Lower leg skin (tissue), 4 donors: ENCODE results near the gene RAB11FIP4. TPM values are rescaled to one million over a fixed set of nuclear protein-coding genes. Genes with fewer than 3 reads are reported as not detected.

Source experiments
- DNase-seq, 2 donors: peaks; one replicate each; pipeline ENCODE4 v3.0.0-alpha.2; 2019; ENCODE audit warnings: low spot score in 2 of 2
- H3K4me3 ChIP-seq: fragments of 200-600 bp; sonication (generic); 2 replicates; pipeline ENCODE4 v1.5.1; 2017; ENCODE audit warnings: mild to moderate bottlenecking, low read depth; ENCODE audit not compliant: poor library complexity, severe bottlenecking
- POLR2A ChIP-seq, 2 donors: fragments of 450-650 bp; IDR thresholded peaks; one replicate each; pipeline ENCODE4 v1.6.1; 2016 to 2017; ENCODE audit warnings: antibody characterized with exemption in 2 of 2, mild to moderate bottlenecking in 1 of 2, moderate library complexity in 1 of 2
- WGBS, 2 donors: methylation state at CpG; one replicate each; pipeline ENCODE4 v1.1.5; 2018; 5-methylcytosine and 5-hydroxymethylcytosine counted together
- intact Hi-C: fragments of 100-400 bp; cut with DNase I; formaldehyde crosslinking; loops from one replicate; pipeline ENCODE4 v1.15.0; 2023; ENCODE audit warnings: low total_unique reads
- total RNA-seq, 4 donors: library from RNA; depleted of rRNA; stranded (reverse); fragments of >200 nt; gene quantifications; one replicate each; pipeline ENCODE4 v1.1.0, GENCODE V29; 2016
- TF ChIP-seq, protein P1 (sequence below), 3 donors: fragments of 450-650 bp; IDR thresholded peaks; one replicate each; pipeline ENCODE4 v1.5.1; 2016; ENCODE audit warnings: antibody characterized with exemption in 3 of 3, mild to moderate bottlenecking in 3 of 3, moderate library complexity in 2 of 3

The RAB11FIP4 gene
- total RNA-seq, 4 donors from 2014 or later = 27.4 to 62.8 (median 34.1) TPM

DNA sequence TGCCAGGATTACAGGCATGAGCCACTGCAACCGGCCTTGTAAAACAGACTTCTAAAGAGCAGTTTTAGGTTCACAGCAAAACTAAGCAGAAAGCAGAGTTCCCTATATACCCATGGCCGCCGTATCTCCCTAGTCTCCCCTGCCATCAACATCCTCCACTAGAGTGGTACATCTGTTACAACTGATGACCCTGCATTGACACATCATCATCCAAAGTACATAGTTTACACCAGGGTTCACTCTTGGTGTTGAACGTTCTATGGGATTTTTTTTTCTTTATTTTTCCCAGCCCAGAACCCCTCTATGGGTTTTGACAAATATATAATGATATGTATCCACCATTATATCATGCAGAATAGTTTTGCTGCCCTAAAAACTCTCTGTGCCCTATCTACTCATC is 155.2 kb downstream of the RAB11FIP4 start:
- intact Hi-C loops = no loop called here
- TF ChIP-seq, protein P1, sequence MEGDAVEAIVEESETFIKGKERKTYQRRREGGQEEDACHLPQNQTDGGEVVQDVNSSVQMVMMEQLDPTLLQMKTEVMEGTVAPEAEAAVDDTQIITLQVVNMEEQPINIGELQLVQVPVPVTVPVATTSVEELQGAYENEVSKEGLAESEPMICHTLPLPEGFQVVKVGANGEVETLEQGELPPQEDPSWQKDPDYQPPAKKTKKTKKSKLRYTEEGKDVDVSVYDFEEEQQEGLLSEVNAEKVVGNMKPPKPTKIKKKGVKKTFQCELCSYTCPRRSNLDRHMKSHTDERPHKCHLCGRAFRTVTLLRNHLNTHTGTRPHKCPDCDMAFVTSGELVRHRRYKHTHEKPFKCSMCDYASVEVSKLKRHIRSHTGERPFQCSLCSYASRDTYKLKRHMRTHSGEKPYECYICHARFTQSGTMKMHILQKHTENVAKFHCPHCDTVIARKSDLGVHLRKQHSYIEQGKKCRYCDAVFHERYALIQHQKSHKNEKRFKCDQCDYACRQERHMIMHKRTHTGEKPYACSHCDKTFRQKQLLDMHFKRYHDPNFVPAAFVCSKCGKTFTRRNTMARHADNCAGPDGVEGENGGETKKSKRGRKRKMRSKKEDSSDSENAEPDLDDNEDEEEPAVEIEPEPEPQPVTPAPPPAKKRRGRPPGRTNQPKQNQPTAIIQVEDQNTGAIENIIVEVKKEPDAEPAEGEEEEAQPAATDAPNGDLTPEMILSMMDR (IDR thresholded peaks at IDR 0.05) = no peak
- TF ChIP-seq POLR2A (IDR thresholded peaks at IDR 0.05) = no peak

DNA sequence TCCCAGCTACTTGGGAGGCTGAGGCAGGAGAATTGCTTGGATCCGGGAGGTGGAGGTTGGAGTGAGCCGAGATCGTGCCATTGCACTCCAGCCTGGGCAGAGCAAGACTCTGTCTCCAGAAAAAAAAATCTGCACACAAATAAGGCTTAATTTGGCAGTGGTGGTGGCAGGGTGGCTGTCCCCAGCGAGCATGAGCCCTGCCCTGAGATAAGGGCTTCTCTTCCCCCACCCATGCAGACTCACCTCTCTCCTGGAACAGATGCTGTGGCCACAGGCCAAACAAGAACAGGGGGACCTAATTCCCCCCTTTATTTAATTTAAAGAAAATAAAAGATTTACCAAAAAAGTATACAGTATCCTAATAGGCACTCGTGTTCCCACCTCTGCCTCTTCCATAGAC is 157.2 kb downstream of the RAB11FIP4 start:
- no peak for TF ChIP-seq POLR2A (IDR thresholded peaks at IDR 0.05)
- TF ChIP-seq, protein P1 (IDR thresholded peaks at IDR 0.05) = no peak
- intact Hi-C loops = no loop called here
- H3K4me3 ChIP-seq = no peak overlapping the region
- 35 to 37% methylated on average over 5 of the region's 5 CpGs for WGBS, 2 donors
- no peak for DNase-seq

More for the DNA sequence above, 155.2 kb downstream of the RAB11FIP4 start:
- DNase-seq = no peak
- no peak overlapping the region for H3K4me3 ChIP-seq
- 76% methylated on average over 4 of the region's 4 CpGs for WGBS, 2 donors

DNA sequence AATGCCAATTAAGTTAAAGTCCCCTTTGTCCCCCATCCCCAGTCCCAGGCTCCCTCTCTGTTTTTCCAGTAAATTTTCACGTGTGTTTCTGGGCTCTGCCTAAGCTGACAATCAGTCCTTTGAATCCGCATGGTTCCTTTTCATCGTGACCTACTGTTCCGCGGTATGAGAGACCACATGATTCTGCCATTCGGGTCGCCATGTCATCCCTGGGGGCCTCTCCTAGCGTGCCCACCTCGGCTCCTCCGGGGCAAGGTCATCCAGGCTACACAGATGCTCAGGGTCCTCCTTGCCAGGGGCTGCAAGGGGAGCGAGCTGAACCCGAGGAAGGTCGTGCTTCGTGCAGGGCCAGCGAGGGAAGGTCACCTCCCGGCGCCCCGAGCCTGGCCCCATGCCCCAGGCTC is 157.6 kb downstream of the RAB11FIP4 start:
- DNase-seq = no peak
- H3K4me3 ChIP-seq = peak overlapping the region; percentile 95
- 1 to 2% methylated on average over 15 to 18 of the region's 18 CpGs for WGBS, 2 donors
- TF ChIP-seq, protein P1 (IDR thresholded peaks at IDR 0.05) = no peak
- TF ChIP-seq POLR2A (IDR thresholded peaks at IDR 0.05) = no peak
- intact Hi-C loops = no loop called here

DNA sequence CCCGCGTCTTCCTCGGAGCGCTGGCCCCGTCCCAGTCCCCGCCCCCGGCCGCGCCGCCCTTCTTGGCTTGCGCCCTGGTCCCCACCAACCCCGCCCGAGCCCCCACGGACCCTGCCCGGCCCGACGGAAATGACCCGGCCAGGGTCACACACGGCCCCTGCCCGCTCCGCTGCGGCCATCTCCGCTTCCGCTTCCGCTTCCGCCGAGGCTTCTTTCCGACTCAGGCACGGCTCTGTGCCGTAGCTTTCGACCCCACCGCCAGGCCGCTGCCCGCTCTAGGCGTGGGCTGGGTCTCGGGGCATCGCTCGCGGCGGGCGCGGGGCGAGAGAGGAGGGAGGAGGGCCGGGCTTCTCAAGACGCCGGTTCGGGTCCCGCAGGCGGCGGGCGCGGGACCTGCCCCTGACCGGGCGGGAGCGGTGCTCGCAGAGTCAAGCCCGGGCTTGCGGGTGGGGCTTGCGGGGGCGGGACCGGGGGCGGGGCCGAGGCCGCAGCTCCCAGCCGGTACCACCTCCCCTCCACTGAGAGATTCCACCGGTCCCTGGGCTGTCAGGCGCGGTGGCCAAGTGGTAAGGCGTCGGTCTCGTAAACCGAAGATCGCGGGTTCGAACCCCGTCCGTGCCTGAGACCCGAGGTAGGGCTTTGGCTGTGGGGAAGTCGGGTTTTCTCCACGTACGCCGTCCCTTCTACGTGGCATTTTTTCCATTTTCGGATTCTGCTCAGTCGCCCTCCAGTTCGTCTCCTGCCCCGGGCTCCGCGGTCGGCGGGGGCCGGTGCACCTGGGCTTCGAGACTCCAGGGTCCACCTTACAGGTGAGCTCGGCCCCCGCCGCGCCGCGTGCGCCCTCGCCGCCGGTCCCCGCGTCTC is 158.3 kb downstream of the RAB11FIP4 start:
- TF ChIP-seq, protein P1 (IDR thresholded peaks at IDR 0.05) = no peak
- TF ChIP-seq POLR2A (IDR thresholded peaks at IDR 0.05) = no peak
- intact Hi-C loops = no loop called here
- WGBS, 2 donors = 1% methylated on average over 37 to 72 of the region's 105 CpGs
- peak; percentile 89 to 98 for DNase-seq
- H3K4me3 ChIP-seq = peak overlapping the region; percentile 95

DNA sequence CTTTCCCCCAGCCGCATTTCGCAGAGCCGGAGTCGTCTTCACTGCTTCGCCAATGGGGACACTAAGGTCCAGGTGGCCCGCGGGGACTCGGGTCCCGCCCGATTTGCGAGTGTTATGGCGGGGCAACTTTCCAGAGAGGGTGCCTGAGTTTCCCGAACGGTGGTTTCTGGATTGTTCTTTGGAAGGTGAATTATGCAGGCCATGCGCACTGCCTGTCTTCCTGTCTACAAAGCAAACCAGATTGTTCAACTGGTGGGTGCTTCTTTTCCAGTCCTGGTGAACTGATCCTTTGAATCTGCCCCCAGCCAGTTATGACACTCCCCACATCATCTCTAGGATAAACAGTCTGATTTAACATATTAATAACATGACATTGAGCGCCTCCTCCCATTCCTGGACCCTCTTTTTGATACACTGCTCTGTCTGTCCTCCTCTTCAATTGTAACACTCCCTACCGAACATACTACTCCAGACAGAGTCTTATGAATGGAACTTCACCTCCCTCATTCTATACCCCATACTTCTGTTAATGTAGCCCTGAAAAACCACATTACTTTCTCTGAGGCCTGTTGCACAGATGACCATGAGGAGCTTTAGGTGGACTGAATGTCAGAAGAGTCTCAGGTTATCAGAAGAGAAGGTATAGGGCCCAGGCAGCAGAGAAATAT is 159.0 kb downstream of the RAB11FIP4 start:
- TF ChIP-seq, protein P1 (IDR thresholded peaks at IDR 0.05) = no peak
- no peak for TF ChIP-seq POLR2A (IDR thresholded peaks at IDR 0.05)
- intact Hi-C loops = no loop called here
- H3K4me3 ChIP-seq = peak overlapping the region; percentile 29
- no peak for DNase-seq
- 17 to 22% methylated on average over 11 to 17 of the region's 17 CpGs for WGBS, 2 donors
